HG02678 (cell line): ENCODE data around the gene FCF1.

ENCODE experiments used
- ATAC-seq: cut with Tn5 transposase; IDR thresholded peaks from one replicate; pipeline ENCODE4 v1.9.1; 2021; ENCODE audit warnings: mild to moderate bottlenecking, moderate library complexity; ENCODE audit not compliant: unreplicated experiment

FCF1 gene

GRCh38 chr14:74712499-74713394 is at the start of gene FCF1, which contains the start of gene AREL1:
Gene FCF1 (plus strand): TSS chr14:74713144. CDS start chr14:74713198, 54 bp downstream.
Gene AREL1 (minus strand): TSS chr14:74713080. CDS start chr14:74685615, 27,465 bp downstream.
- ATAC-seq: peak; percentile 95

GRCh38 chr14:74663884-74664283 is 49.1 kb upstream of the FCF1 start:
- ATAC-seq: no peak

GRCh38 chr14:74664717-74665116 is 48.2 kb upstream of the FCF1 start:
- ATAC-seq: no peak

- ATAC-seq: no peak
Measured at GRCh38 chr14:74667758-74668157, 45.2 kb upstream of the FCF1 start.

- no peak for ATAC-seq
Measured at GRCh38 chr14:74669256-74669655, 43.7 kb upstream of the FCF1 start.

- no peak for ATAC-seq
Measured at GRCh38 chr14:74669846-74670245, 43.1 kb upstream of the FCF1 start.

- ATAC-seq: no peak
Measured at GRCh38 chr14:74670726-74671411, 42.1 kb upstream of the FCF1 start.

- no peak for ATAC-seq
Measured at GRCh38 chr14:74671789-74672188, 41.2 kb upstream of the FCF1 start.

- no peak for ATAC-seq
Measured at GRCh38 chr14:74673768-74674167, 39.2 kb upstream of the FCF1 start.

- ATAC-seq: no peak
Measured at GRCh38 chr14:74675219-74675618, 37.7 kb upstream of the FCF1 start.

- no peak for ATAC-seq
Measured at GRCh38 chr14:74682169-74682952, 30.6 kb upstream of the FCF1 start.

GRCh38 chr14:74683406-74683805 is 29.5 kb upstream of the FCF1 start:
- no peak for ATAC-seq

- ATAC-seq: peak; percentile 50
Measured at GRCh38 chr14:74684434-74684833, 28.5 kb upstream of the FCF1 start.

- no peak for ATAC-seq
Measured at GRCh38 chr14:74685056-74685455, 27.9 kb upstream of the FCF1 start.

GRCh38 chr14:74685921-74686678 is 26.8 kb upstream of the FCF1 start:
- ATAC-seq: no peak

- ATAC-seq: no peak
Measured at GRCh38 chr14:74691456-74691855, 21.5 kb upstream of the FCF1 start.

GRCh38 chr14:74693191-74693590 is 19.8 kb upstream of the FCF1 start:
- ATAC-seq: no peak

GRCh38 chr14:74695406-74695805 is 17.5 kb upstream of the FCF1 start:
- no peak for ATAC-seq

- no peak for ATAC-seq
Measured at GRCh38 chr14:74697011-74697410, 15.9 kb upstream of the FCF1 start.

- no peak for ATAC-seq
Measured at GRCh38 chr14:74697543-74697942, 15.4 kb upstream of the FCF1 start.
